Stimulated activated naive CD8-positive, alpha-beta T cell treated with anti-CD3 and anti-CD28 coated beads, Interleukin-15, Interleukin-2, amounts not matched to agents 100 U/mL and 50 U/mL, for 24 hours (primary cell): Measurements from ENCODE around the gene STBD1.
"Not testable (repeated sequence)": the region's sequence is repeated elsewhere in the genome, so short reads cannot be mapped to it uniquely, and the experiment has no call there.

Source experiments
- ATAC-seq: fragments of 150-1000 bp; cut with Tn5 transposase; one replicate; pipeline ENCODE4 v1.10.0; 2021
- DNase-seq: peaks from one replicate; pipeline ENCODE4 v3.0.0; 2021

The STBD1 gene

DNA sequence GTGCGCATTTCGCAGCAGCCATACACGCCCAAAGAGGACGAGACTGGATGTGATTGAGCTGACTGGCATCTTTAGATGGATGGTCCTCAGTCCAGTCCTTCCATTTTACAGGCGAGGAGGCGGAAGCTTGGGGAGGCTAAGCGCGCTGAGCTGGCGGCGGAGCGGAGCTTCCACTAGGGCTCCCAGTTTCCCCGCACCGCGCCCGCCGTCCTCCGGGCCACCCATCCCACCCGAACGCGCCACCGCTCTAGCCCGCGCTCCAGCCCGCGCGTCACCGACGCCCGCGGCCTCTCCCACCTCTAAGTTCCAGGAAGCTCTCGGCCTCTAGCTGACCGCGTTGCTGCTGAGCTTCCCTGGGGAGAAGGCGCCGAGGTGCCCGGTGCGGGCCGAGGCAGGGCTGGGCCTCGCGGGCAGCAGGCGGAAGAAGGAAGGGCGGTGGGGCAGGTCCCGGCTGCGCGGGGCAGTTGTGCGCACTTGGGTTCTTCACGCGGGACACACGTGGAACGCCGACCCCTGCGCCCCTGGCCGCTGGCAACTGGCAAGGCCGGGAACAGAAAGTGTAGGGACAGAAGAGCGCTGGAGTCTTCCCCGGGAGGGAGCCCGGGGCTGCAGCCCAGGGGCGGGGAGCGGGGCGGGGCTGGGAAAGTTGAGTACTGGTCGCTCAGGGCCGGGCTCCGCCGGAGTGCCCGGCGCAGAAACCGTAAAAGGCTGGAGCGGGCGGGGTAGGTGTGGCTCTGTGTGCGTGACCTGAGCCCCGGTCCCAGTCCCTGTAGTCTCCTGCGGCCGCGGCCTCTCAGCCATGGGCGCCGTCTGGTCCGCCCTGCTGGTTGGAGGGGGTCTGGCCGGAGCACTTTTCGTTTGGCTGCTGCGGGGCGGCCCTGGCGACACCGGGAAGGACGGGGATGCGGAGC lies at the start of gene STBD1:
STBD1 (plus strand) TSS at position 763 of the 911 bp plus-strand sequence; CDS start at position 800, 37 bp downstream.
- peak; percentile 29 for ATAC-seq
- peak; percentile 37 for DNase-seq

DNA sequence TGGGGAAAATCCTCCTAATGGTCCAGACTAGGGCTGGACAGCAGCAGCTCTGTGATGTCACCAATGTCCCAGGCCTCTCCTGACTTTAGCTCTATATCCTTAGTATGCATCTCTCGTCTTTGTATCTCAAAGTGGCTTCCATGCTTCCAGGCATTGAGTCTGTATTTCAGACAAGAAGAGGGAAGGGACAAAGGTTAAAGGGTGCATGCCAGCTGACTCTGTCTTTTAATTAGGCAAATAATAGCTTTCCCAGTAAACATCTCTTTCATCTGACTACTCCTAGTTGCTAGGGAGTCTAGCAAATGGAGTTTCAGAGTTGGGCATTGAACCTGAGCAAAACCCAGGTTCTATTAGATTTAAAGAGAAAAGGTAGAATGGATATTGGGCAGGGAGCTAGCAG lies 49.6 kb upstream of the STBD1 start:
- ATAC-seq = no peak
- DNase-seq = no peak

DNA sequence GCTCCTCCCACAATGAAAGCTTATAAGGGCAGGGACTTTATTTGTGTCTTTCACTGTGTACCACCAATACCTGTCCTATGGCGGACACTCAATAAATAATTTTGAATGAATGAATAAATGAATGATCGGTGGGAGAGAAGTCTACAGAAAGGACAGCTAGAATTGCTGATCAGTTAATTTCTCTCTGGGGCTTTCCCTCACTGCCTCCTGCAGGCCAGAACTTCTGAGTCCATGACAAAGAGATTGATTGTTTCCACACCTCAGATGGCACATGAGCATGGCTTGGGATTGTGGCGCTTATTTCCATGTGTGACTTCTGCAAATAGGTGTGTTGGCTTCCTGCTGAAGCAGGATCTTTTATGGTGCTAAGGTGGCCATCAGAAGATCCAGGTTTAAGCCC lies 48.7 kb upstream of the STBD1 start:
- ATAC-seq = no peak
- no peak for DNase-seq

DNA sequence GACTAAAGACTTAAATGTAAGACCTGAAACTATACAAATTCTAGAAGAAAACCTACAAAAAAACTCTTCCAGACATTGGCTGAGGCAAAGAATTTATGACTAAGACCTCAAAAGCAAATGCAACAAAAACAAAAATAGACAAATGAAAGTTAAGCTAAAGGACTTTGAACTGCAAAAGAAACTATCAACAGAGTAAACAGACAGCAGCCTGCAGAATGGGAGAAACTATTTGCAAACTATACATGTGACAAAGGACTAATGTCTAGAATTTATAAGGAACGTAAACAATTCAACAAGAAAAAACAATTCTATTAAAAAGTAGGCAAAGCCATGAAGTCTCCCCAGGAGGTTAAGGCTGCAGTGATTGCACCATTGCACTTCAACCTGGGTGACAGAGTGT lies 46.0 kb upstream of the STBD1 start:
- ATAC-seq = no peak
- no peak for DNase-seq

DNA sequence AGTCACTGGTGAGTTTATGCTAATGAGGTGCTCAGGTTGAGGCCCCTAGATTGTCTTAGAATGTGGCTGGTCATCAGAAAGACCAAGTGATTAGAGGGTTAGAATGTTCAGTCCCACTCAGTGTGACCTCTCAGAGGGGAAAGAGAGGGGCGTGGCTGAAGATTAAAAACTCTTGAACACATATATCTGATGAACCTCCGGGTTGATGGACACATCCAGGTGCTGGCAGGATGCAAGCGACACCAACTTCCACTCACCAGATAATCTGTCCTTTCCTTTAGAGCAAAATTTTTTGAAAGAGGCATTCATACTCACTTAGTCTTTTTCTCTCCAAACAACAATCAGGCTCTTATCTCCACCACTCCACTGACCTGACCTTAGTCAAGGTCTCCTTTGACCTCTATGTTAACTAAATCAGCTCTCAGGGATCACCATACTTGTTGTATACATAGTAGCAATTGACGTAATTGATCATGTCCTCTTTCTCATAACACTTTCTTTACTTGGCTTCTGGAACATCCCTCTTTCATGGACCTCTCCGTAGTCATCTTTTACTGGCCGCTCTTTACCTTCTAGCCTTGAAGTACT lies 40.8 kb upstream of the STBD1 start:
- no peak for ATAC-seq
- DNase-seq = no peak

DNA sequence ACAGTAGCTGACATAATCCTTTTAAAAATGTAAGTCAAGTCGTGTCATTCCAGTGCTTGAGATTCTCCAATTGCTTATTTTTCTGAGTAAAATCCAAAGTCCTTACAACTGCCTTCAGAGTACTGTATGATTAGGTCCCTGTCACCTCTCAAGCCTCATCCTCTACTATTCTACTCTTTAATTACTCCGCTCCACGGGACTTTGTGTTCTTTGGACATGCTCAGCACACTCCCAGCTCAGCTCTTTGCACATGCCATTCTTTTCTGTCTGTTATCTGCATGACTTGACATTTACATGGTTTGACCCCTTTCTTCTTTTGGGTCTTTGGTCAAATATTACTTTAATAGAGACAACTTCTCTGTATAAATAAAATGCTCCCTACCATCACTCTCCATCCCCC lies 39.9 kb upstream of the STBD1 start:
- ATAC-seq = no peak
- DNase-seq = no peak

DNA sequence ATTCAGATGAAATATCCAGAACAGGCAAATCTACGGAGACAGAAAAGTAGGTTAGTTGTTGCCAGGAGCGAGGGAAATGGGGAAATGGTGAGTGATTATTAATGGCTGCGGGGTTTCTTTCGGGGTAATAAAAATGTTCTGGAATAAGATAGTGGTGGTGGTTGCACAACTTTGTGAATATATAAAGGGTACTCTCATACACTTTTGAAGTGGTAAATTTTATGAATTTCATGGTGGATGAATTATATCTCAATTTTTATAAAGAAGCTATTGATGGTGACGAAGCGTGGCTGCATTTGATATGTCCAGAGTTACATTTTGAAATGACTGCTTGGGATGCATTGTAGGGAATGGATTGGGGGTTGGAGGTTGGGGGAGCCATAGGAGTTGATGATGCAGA lies 38.7 kb upstream of the STBD1 start:
- ATAC-seq (no peak), DNase-seq (no peak)

DNA sequence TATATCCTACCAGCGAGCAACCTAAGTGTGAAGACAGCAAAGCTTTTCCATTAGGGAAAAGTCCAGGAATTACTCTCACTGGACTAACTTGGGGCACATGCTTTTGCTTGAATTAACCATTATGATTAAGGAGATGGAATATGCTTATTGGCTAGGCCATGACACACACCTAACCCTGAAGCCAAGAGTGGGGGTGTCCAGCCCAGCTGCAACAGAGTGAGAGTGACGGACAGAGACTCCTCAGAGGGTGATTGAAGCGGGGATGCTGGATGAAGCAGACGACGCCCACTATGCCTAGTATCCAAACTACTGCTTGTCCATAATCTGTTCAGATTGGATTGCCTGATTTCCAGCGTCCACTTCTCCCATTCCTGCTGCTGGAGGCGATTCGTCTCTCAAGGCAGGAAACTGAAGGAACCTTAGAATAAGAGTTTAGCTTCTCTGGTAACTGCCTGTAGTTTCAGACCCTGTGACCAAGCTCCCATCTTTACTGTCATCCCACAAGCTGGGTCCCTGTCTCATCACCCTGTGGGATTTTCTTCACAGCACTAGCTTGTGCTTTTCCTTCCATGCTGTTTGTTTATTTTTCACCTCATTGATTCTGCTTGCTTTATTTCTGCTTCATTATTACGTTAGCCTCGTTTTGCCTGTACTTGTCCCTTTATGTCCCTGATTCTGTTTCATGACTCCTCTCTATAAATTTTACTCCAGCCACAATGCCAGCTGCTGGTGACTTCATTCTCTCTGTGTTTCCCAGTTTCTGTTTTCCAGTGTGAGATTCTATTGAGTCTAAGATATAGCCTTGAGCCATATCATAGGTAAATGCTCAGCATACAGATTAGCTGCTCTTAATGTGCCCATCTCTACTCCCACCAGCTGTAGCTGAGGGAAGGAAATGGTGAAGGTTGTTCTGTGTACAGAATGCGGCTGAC lies 36.0 kb upstream of the STBD1 start:
- DNase-seq (no peak), ATAC-seq (no peak)

DNA sequence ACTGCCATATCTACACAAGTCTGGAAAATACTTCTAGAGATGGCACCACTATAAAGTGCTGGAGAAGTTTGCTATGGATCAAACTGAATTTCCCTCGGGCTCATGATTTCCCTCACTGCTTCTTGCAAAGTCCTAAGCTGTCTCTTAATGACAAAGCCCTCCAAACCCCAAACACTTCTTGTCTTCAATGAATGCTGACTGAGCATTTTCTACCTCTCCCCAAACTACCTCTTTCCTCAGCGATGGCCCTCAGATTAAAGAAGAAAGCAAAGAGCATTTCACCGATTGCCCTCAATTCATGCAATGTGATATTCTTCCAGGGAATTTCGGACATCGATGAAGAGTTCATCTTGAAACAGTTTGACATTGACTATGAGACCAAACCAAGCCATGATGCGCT lies 35.3 kb upstream of the STBD1 start:
- DNase-seq (no peak), ATAC-seq (no peak)

DNA sequence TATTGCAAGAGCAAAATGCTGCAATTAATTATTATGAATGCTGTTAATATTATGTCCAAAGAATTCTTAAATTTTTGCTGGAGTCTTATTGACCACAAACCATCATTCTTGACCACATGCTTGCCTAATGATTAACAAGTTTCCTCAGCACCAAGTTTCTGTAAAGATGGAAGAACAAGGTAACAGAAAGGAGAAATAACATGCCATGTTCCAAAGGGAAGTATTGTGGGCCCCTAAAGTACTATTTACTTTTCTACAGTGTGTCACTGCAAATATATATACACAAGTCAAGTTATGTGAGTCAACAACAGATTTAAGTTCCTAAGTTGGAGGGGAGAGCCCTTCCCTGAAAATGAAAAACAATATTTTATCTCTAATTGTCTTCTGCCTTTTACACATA lies 34.5 kb upstream of the STBD1 start:
- ATAC-seq (no peak), DNase-seq (no peak)

DNA sequence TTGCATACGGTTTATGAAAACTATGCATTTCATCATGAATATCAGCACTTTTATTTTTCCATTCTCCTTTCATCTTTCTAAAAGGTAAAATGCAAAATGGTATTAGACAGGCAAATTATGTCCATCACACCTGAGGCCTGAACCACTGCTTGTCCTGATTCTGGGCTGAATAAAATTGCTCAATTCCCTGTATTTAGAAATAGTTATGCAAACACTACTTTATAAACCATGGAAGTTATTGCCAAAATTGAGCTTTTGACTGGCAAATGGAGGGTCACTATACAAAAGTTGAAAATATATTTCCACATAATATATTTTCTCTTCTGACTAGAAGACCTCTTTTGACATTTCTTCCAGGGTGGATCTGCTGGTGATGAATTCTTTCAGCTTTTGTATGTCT lies 34.0 kb upstream of the STBD1 start:
- DNase-seq (no peak), ATAC-seq (no peak)

DNA sequence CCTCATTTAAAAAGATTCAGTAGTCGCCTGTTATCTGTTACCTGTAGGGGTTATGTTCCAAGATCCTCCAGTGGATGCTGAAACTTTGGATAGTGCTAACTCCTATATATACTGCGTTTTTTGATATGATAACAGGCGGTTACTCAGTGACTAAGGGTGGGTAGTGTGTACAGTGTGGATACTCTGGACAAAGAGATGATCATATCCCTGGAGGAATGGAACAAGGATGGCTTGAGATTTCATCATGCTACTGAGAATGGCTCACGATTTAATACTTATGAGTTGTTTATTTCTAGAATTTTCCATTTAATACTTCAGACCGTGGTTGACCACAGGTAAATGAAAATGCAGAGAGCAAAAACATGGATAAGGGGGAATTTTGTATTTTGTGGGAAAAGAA lies 33.5 kb upstream of the STBD1 start:
- no peak for ATAC-seq

DNA sequence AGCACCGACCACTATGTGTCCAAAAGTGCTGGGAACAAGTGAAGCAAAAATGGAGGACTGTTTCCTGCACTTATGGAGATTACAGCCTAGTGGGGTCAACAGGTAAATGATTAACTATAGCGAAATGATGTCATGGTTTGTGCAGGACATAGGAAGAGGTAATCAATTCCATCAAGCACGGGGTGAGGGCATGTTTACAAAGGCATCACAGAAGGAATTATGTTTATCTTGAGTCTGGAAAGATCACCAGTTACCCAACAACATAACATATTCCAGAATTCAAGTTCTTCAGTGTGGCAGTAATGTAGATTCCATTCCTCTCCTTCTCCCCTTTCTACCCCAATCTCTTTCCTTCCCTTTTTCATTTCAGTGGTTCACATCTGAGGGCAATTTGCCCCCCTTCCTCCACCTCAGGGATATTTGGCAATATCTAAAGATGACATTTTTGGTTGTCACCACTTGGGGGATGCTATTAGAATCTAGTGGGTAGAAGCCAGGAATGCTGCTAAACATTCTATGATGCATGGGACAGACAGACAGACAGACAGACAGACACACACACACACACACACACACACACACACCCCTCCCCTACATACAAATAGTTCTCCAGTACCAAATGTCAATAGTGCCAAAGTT lies 30.9 kb upstream of the STBD1 start:
- no peak for DNase-seq
- ATAC-seq = no peak

More for the DNA sequence above, 33.5 kb upstream of the STBD1 start:
- no peak for DNase-seq

DNA sequence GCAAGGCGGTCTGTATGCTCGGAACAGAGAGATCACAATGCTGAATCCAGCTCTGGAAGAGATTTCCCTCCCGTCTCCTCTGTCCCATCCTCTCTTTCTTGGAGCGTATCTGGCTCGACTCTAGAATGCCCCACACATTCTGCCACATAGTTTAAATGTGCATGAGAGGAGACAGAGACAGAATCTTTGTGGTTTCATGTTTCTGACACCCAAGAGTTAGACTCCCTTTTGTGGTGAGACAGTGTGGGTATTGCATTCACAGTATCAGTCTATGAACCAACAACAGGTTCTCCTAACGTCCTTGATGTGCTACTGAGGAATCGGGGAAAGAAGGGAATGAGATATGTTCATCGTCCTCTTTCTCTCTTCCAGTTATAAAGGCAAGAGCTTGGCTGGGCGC lies 29.7 kb upstream of the STBD1 start:
- ATAC-seq (no peak), DNase-seq (no peak)

DNA sequence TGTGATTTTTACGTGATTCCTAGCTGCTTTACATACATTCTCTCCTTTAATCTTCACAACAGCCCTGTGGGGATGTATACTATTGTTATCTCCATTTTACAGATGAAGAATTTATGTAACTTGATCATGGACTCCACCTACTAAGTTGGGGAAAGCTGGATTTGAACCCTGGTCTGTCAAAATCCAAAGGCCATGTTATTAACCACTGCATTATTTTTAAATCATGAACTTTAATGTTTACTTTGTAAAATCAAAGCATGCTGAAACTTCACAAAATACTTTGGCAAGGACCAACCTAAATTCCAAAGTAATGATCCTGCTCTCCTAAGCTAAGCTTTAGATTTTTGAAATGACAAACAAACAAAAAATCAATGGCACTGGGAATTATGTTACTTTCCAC lies 28.9 kb upstream of the STBD1 start:
- DNase-seq = no peak
- ATAC-seq = no peak

DNA sequence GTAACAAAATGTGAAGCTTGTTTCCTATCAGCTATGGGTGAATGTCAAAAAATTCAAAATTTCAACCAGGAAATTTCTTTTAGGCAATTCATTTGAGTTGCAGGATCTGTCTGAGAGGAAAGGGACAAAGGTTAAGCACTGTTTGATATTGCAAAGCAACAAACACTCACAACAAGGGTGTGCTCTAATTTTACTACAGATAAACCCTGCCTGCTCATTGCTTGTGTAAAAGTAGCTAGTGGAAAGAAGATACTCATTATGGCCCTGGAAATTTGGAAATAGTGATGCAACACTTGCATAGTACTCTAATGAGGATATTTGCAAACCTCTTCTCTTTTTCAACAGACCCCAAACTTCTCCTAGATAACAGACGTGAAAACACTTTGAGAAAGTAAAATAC lies 27.9 kb upstream of the STBD1 start:
- DNase-seq (no peak), ATAC-seq (no peak)

DNA sequence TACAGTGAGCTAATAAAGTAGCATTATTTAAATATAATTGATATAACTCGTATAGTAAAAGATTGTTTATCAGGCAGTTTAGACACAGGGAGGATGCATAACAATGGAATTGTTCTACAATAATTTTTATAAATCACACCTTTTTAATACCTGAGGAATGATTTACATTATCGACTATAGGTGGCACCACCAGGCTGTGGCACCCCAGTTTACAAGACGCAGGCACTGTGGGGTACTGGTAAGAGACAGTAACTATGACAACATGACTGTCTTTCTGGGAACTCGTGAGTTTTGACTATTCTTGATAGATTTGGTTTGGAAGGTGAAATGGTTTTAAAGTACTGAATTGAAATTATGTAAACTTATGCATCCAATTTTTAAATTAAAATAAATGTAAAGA lies 27.1 kb upstream of the STBD1 start:
- no peak for DNase-seq
- no peak for ATAC-seq

DNA sequence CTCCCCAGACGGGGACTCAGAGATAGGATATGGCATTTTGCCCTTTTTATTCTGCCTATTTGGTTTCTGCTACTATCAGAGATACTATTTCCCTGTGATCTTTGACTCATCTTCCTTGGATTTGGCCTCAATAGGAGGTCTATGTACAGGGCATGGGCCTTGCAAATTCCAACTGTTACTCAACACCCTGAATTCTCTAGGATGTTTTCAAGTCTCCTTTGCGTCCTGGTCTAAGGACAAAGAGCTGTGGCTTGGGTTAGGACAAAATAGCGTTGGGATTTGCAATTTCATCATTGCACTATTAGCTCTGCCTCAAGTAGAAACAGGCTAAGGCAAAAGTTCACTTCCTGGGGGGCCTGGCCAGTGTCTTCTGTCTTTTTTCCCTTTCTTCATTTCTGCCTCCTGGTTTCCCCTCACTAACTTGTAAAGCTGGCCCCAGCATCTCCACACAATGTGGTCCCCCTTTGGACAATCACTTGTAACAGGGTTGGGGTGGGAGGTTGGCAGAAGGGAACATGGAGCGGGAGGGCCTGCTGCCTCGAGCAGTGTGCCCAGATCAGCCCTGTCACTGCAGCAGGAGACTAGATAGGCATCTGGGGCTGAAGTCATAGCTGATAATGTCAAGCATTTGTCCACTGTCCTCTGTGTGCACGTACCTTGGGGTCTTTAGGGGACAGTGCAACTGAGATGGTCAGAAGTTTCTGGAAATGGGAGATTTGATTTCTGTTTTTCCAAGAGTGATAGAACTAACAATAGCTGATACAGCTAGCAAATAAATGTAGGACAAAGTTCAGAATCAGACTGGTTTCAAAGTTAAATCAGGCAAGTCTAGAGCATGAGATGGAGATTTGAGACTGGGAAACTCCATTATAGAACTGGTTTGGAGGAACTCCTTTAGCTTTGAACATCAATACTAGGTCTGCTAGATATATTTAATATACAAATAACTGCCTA lies 25.8 kb upstream of the STBD1 start:
- DNase-seq (no peak), ATAC-seq (no peak)

DNA sequence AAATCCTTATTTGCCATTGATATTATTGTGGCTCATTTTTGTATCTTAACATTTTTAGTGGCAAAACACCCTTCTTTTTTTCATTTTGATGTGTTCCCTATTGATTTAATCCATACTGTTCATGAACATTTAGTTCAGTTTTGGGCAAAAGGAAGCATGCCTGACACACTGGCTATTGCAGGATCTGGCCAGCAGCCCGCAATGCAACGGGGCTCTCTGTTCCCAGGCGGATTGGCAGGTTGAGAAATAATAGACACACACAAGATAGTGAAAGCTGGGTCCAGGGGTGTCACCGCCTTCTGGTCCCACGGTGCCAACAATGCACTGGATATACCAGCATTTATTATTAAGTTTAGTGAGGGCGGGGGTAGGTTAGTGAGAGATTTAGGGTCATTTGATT lies 24.9 kb upstream of the STBD1 start:
- ATAC-seq, DNase-seq: not testable (repeated sequence)

DNA sequence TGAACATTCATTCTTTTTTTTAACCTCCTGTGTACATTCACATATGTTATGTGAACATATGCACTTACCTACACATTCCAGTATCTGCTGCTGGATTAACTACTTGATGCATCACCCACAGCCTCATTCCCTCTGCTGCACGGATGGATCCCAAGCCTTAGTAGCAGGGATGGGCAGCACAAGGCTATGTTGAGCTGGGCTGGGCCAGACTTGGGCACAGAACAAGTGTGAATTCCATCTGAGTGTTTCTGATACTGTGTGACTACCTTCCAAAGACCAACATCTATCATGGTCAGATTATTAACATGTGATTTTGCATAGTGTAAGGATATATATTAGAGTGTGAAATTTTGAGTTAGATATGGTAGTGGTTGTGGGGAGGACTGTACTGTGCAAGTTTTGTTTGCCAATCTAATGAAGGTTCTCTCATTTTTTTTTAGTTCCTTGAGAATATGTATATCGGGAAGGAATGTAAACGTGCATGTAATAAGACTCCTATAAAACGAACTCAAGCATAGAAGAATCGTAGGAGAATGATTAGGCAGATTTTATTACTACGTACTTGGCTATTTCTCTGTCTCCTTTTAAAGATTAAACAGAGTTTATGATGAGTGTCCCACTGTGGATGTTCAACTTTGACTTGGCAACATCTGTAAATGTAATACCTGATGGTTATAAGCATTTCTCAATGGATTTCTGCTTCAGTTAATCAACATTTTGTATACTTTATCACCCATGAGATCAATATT lies 23.4 kb upstream of the STBD1 start:
- DNase-seq (no peak), ATAC-seq (no peak)
